Activated CD4-positive, alpha-beta T cell treated with anti-CD3 and anti-CD28 coated beads, Interleukin-10, Interleukin-2, amounts not matched to agents 100 ng/mL and 50 ng/mL, durations not matched to agents 16 hours and 8 hours (primary cell): ENCODE measurements around the gene RGS19.

ENCODE experiments used
- DNase-seq: peaks from one replicate; pipeline ENCODE4 v3.0.0-alpha.2; 2020

RGS19 gene

GRCh38 chr20:64032706-64033624 is 46.4 kb downstream of the RGS19 start:
- DNase-seq, result no peak

GRCh38 chr20:64031822-64032314 is 47.5 kb downstream of the RGS19 start:
- DNase-seq, result no peak

- no peak for DNase-seq
These were observed 48.8 kb downstream of the RGS19 start for GRCh38 chr20:64030371-64031134.

- DNase-seq, result no peak
These were observed 49.8 kb downstream of the RGS19 start for GRCh38 chr20:64029293-64030117.

GRCh38 chr20:64027981-64028685 is 51.2 kb downstream of the RGS19 start:
- DNase-seq, result no peak

- no peak for DNase-seq
These were observed 53.4 kb downstream of the RGS19 start for GRCh38 chr20:64025826-64026412.

- DNase-seq, result no peak
These were observed 54.1 kb downstream of the RGS19 start for GRCh38 chr20:64025101-64025825.

- no peak for DNase-seq
These were observed 55.0 kb downstream of the RGS19 start for GRCh38 chr20:64024141-64024990.

- DNase-seq, result no peak
These were observed 55.8 kb downstream of the RGS19 start for GRCh38 chr20:64023361-64024140.
